Stimulated activated CD4-positive, alpha-beta T cell treated with anti-CD3 and anti-CD28 coated beads, Interleukin-15, amount 100 ng/mL, for 1 hour (primary cell): Measurements from ENCODE around the gene ETF1.
"Not testable (repeated sequence)": the region's sequence is repeated elsewhere in the genome, so short reads cannot be mapped to it uniquely, and the experiment has no call there.

Experiments
- DNase-seq, 2 donors: peaks; one replicate each; pipeline ENCODE4 v3.0.0-alpha.2; 2020; ENCODE audit warnings: low read depth in 1 of 2, low spot score in 1 of 2

The ETF1 gene

DNA sequence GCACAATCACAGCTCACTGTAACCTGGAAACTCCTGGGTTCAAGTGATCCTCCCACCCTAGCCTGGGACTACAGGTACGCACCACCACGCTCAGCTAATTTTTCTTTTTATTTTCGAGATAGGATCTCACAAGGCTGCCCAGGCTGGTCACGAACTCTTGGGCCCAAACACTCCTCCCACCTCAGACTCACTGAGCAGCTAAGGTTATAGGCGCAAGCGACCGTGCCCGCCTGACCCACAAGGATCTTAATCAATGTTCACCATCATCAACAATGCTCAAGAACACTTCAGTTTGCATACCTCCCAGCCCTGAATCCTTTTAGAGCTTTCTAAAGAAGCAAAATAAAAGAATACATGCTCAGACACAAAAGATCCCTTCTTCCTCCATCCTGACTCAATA, 13.2 kb downstream of the ETF1 start:
- no peak for DNase-seq

DNA sequence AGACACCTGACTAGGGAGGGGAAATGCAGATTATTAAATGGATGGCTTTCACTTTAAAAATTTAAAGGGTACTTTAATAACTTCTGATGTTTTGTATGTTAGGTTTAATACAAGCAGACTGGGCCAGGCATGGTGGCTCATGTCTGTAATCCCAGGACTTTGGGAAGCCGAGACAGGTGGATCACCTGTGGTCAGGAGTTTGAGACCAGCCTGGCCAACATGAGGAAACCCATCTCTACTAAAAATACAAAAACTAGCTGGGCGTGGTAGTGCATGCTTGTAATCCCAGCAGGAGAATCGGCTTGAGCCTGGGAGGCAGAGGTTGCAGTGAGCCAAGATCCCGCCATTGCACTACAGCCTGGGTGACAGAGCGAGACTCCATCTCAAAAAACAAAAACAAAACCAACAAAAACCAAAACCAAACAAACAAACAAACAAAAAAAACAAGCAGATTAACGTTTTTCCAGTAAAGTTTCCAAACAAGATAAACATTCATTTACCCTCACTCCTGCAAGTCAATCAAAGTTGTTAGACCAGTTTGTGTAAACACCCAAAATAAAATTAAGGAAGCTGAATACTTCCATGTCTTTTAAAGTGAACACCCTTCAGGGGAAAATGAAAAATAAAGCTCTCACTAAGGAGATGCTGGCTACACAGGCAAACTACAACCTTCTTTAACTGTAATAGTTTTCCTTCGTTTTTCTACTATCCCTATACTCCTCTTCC, 14.1 kb downstream of the ETF1 start:
- DNase-seq, result no peak

DNA sequence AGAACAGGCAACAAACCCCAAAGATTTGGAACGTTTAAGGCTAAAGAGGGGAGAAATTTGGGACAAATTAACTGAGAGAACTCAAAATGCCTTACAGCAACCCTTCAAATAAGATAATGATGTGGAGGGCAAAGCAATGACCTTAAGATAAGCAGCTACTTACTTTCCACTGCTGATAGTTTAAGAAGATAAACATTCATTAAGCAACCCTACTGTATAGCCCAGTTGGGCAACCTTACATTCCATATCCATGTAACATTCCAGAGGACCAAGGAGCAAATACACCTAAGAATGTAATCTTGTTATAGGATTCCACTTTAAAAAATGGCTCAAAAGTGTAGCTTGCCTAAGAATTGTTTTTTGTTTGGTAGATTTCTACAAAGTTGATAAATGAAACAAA, 14.8 kb downstream of the ETF1 start:
- no peak for DNase-seq

DNA sequence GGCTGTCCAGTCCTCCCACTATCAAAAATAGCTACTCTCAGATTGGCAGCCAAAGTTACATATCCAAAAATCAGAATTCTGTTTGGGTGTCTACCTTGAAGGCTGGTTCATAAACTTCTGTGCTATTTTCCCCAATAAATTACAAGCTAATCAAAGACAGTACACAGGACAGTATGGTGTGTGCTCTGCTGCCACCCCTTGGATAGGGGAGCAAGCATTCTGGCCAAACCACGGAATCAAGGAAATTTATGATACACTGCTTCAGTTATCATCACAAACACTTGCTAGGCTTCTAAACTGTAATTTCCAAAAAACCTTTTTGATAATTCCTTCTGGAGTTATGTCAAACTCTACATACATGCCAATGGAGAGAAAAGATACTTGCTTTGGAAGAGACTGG, 15.9 kb downstream of the ETF1 start:
- no peak for DNase-seq

DNA sequence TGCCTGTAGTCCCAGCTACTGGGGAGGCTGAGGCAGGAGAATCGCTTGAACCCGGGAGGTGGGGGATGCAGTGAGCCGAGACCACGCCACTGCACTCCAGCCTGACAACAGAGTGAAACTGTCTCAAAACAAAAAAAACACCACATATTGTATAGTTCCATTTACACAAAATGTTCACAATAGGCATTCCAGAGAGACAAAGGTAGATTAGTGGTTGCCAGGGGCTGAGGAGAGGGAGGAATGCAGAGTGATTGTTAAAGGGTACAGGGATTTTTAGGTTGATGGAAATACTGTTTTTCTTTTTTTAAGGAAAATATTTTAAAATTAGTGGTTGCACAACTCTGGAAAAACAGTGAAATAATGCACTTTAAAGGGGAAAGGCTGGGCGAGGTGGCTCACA, 19.6 kb downstream of the ETF1 start:
- DNase-seq, result no peak

DNA sequence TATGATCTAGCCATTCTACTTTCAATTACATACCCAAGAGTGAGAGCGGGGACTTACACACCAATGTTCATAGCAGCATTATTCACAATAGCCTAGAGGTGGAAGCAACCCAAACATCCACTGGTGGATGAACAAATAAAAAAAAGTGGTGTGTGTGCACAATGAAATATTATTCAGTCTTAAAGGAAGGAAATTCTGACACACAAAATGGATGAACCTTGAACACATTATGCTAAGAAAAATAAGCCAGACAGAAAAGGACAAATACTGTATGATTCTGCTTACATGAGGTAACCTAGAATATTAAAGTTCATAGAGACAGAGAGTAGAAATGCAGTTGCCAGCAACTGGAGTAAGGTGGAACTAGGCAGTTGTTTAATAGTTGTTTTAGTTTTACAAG, 22.1 kb downstream of the ETF1 start:
- no peak for DNase-seq

DNA sequence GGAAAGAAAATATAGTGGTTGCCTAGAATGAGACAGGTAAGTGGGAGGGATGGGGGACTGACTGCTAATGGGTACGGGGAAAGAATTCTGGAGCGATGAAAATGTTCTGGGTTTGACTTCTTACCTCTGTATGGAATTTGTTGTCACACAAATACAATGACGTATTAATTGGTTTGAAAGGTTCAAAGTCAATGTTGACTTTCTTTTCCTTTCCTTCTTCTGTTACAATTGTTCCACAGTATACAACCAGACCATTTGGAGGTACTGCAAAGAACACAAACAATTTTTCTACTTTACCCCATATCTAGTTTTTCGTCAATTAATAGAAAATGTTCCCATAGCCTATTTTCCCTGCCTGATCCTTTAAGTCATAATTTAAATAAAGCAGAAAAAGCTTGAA, 25.6 kb downstream of the ETF1 start:
- DNase-seq, result no peak

DNA sequence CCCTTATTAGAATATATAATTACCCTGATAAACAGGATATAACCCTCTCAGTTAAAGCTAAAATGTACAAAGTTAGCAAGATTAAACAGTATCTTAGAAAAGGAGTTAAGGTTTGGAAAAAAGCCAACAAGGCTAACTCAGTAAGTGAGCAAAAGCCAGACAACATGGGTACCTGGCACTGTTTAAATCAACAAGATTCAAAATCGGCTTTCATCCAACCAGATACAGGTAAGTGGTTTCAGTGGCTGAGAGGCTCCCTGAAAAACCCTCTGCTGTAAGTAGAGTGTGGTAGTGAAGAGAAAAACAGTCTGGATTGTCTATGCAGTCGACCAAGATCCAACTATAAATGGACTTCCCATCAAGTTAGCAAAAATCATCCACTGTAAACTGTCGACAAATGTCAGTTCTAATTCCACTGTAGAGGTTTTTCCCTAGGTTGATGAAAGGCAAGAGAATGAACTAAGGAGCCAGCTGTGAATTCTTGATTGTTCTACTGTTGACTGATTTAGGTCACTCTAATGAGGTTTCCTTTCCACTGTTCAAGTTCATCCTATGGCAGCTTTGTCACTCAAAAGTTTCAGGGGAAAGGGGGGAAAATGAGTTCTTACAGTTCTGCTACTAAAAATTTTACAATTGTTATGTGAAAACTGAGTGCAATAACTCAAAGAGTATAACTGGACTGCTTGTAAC, 27.3 kb downstream of the ETF1 start:
- no peak for DNase-seq

DNA sequence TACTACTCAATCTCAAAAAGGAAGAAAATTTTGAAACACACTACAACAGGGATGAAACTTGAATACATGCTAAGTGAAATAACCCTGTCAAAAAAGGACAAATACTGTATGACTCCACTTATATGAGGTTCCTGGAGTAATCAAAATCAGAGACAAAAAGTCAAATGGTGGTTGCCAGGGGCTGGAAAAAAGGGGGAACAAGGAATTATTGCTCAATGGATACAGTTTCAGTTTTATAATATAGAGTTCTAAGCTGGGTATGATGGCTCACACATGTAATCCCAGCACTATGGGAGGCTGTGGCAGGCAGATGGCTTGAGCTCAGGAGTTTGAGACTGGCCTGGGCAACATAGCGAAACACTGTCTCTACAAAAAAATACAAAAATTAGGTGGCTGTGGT, 29.0 kb downstream of the ETF1 start:
- DNase-seq, result no peak

DNA sequence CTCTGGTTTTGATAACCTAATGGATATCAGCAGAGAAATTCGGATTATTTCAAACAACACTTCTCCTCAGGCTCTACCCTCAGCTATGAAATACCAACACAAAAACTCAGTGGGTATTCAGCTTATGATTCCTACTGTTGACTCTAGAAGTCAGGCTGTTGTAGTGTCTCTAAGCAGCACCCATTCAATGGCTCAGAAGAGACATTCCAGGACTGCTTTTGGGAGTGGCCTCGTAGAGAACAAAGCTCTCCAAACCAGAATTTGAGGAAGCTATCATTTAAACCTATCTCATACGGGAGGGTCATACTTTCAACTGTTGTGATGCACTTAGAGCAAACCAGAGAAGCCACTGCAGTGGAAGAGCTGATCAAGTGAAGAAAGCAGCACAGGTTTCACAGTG, 34.1 kb downstream of the ETF1 start:
- no peak for DNase-seq

DNA sequence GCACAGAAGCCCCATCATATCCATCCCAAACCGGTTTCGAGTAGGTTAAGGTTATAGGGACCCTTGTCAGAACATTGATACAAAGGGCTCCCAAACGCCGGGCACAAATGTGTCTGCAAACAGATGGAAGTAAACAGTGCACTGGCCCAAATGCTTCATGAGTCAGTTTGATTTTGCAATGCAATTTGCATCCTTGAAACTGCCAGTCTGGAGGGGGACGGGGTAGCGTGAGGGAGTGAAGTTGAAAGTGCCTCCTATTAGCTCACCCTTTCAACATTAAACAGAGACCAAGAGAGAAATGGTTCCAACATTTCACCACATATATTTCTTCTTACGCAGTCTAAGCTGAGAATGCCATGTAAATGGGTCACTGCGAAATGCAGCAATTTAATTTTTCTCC, 35.6 kb downstream of the ETF1 start:
- not testable (repeated sequence) for DNase-seq

DNA sequence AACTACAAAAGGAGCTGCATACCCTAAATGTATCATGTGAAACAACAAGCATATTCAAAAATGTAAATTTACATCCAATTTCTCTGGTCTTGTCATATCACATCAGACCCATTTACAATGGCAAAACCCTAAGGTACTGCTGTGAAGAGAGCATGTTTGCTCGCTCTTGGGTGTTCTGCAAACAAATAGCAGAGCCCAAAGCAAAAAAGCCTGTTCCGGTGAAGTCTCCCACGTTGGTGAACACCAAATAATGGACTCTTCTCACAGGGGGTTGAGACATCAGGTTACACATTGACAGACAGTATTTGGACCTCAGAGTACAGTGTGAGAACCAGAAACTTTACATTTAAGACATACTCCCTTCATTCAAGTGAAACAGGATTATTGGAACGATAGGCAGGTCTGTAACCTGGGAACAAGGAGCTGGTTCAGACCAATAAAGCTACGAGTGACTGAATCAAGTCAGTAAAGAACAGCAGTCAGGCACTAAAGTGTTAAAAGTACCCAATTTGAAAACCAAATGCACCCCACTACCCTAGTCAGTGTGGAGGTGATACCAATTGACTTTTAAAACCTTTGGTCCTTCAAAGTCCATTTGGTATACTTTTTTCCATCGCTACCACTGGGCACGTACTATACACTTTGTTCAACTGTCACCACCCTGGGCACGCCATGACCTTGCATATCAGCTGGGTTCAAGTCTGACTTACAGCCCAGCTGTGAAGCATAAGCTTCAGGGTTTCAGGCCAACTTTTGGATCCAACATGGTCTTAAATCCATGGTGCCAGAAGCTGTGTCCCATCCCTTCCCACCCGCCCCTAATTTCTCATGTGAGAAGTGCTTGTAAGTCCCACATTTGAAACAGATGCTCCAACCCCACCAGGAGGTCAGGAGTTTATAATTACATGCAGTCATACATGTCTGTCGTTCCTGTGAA, 36.4 kb downstream of the ETF1 start:
- DNase-seq, result no peak

DNA sequence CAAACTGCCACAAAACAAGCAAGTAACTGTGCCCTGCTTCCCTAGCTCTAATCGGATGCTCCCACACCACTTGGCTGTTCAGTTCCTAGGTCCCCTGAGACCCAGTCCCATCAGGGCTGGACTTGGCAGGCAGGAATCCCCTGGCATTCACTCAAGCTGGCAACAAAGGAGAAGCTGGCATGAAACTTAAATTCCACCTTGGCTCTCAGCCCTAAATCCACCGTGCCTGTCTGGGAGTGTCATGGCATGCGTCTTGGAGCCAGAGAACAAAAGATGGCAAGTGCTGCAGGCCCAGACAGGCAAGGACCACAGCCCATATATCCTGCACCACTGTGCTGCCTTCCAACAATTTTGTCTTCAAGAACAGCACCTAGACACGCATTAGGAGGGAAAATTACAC, 38.2 kb downstream of the ETF1 start:
- DNase-seq, result no peak

DNA sequence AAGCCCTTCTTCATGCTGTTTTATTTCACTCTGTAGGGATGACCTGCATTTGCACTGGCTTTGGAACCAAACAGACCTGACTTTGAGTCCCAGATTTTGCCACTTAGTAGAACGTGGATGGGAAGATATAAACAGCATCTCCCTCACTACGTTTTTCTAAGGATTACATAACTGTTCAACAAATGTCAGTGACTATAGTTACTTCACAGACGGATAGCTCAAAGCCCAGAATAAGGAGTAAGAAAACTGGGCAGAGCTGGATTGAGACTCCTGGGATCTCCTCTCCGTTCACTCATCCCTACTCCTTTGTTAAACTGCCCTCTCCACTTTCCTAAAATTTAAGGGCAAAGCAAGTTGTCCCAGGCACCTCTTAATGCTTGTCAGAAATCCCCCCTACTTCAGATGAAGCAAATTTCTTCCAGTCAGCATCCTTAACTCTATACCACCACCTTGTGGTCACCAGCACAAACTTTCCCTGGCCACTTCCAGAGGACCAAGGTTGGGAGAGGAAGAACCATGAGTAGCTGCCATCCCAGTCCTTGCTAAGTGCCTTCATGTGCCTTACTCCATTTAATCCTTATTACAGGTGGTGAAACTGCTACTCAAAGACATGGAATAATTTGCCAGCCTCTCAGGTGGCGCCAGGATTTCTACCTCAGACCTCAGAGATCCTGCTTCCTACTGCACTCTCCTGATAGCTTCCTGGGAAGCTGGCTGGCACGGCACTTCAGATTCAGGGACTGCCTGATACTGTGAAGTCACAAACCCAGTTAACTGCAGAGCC, 39.4 kb downstream of the ETF1 start:
- DNase-seq, result no peak

DNA sequence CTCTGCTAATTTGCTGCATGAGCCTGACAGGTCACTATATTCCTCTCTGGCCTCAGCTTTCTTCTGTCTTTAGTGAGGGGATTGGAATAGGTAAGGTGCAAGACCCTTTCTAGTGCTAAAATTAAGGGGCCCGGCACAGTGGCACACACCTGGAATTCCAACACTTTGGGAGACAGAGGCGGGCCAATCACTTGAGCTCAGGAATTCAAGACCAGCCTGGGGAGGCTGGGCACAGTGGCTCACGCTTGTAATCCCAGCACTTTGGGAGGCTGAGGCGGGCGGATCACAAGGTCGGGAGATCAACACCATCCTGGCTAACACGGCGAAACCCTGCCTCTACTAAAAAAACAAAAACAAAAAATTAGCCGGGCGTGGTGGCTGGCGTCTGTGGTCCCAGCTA, 40.5 kb downstream of the ETF1 start:
- DNase-seq, result no peak

DNA sequence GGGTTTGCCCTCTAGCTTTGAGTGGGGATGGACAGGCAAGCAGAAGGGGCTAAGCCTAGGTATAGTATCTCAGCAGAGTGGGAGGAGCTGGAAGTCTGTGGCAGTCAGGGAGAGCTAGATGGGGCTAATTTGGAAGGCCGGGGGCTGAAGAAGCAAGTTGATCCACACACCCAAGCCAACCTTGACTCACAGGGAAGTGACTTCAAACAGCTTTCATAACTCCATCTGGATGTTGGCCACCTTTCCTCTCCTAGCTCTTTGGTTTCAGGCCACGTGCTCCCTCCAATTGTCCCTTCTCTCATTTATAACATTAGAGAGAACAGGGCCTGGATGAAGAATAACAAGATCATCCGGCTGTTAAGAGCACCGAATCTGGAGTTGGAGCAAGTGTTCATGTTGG, 40.9 kb downstream of the ETF1 start:
- no peak for DNase-seq

DNA sequence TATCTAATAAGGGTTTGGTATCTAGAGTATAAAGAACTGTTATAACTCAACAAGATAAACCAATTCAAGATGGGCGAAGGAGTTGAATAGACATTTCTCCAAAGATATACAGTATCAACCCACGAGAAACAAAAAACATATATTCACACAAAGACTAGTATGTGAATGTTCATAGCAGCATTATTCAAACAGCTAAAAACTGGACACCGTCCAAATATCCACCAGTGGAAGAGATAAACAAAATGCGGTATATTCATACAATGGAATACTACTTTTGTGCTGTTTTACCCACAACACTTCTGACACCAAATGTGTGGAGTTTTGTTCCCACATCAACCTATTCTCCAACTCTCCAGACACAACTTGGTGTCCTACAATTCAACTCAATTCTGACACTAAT, 44.7 kb downstream of the ETF1 start:
- no peak for DNase-seq

DNA sequence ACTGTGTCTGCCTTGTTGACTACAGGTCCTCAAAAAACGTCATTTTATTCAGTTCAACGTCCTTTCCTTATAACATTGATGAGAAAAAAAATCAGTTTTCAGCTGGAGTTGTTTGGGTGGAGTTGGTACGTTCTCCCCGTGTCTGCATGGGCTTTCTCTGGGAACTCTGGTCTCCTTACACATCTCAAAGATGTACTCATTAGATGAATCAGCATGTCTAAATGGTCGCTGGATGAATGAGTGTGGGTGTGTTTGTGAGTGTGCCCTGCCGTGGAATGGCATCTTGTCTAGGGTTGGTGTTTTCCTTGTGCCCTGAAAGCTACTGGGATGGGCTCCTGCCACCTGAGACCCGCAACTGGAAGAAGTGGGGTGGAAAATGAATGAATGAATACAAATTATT, 47.7 kb downstream of the ETF1 start:
- no peak for DNase-seq

DNA sequence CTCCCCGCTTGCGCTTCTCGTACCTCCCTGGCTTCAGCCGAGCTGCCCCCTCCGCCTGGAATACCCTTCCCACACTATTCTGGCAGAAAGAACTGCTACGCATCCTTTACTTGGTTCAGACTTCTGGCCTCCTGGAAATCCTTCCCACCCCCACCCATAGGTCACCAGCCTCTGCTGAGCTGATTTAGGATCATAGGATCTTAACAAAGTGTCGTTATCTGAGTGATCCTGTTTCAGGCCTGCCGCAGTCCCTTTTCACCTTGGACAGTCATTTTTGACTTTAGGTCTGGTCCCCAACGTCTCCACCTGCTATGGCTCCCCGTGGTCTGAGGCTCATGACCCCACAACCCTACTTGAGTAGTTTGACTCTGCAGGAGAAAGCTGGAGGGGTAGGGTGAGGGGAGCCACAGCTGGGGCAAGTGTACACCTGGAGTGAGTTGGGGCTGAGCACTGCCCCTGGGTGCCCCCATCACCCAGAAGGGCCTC, 50.4 kb downstream of the ETF1 start:
- DNase-seq, result no peak

DNA sequence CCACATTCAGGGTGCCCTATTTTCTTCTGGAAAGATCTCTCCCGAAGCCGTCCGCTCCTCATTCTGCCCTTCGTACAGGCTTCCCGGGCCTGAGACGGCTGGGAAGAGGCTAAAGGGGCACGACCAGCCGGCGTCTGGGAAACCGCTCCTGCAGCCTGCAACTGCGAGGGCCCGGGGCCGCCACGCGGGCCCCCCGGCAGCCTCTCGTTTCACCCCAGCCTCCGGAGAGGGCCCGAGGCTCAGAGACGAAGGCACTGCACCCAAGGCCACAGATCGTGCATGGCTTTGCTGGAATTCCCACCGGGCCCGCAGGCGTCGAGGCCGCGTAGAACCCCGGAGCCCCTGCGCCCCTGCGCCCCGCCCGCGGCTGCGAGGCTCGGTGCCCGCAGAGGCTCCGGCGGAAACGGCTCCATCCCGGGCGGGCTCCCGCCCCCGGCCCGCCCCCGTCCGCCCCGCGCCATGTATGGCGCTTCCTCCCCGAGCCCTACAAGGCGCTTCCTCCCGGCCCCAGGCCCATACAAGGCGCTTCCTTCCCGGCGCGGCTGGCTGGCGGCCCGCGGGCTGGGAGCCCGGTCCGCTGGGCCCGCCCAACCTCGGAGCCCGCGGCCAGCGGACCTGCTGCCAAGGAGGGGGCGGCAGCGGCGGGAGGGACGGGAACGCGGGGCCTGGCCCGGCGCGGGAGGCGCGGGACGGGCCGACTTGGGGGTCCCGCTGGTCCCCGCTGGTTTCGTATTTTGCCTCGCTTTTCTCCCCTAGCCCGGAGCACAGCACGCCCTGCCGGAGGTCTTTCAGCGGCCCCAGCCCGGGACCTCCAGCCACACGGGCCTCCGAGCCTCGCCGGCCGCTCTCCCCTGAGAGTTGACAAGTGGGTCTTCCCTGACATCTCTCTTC, 51.1 kb downstream of the ETF1 start:
- DNase-seq, result peak; percentile 71 to 75
